SK-N-MC (cell line): Measurements from ENCODE around the gene TMEM131.
"Not testable (repeated sequence)": the region's sequence is repeated elsewhere in the genome, so short reads cannot be mapped to it uniquely, and the experiment has no call there.

Experiments
- DNase-seq: peaks from one replicate; pipeline ENCODE4 v3.0.0-alpha.2; 2011; ENCODE audit warnings: low read depth, low spot score
- H3K27ac ChIP-seq: fragments of 200-600 bp; sonication (generic); 2 replicates; pipeline ENCODE4 v1.5.1; 2016; ENCODE audit warnings: mixed run types
- H3K36me3 ChIP-seq: fragments of 200-600 bp; sonication (generic); 2 replicates; pipeline ENCODE4 v1.6.1; 2017; ENCODE audit warnings: antibody characterized with exemption, low read length, mixed read lengths; ENCODE audit not compliant: insufficient read depth
- H3K4me3 ChIP-seq: fragments of 200-600 bp; sonication (generic); 2 replicates; pipeline ENCODE4 v1.5.1; 2016
- H3K9ac ChIP-seq: fragments of 200-600 bp; sonication (generic); 2 replicates; pipeline ENCODE4 v1.8.0; 2017; ENCODE audit warnings: mixed run types, mixed read lengths; ENCODE audit not compliant: insufficient read length
- H3K9me3 ChIP-seq: fragments of 200-600 bp; sonication (generic); 2 replicates; pipeline ENCODE4 v1.6.1; 2017; ENCODE audit warnings: low read depth, mild to moderate bottlenecking, antibody characterized with exemption, low read length, moderate library complexity, mixed read lengths
- EZH2 ChIP-seq: fragments of 200-600 bp; sonication (generic); IDR thresholded peaks from one replicate; pipeline ENCODE4 v1.6.1; 2017; ENCODE audit warnings: antibody characterized with exemption
- FOXP2 ChIP-seq: optimal IDR thresholded peaks from 2 replicates; pipeline ENCODE3; 2011; ENCODE audit warnings: mild to moderate bottlenecking, moderate library complexity; ENCODE audit not compliant: insufficient read depth; ENCODE audit errors: extremely low read length, control extremely low read depth
- POLR2AphosphoS5 ChIP-seq: IDR thresholded peaks from 2 replicates; pipeline ENCODE4 v1.6.1; 2012; ENCODE audit warnings: mild to moderate bottlenecking, low read depth, low read length, borderline replicate concordance

TMEM131 gene

GRCh38 chr2:97958184-97958583, 37.6 kb downstream of the TMEM131 start:
- Histone ChIP-seq H3K27ac (no peak overlapping the region), H3K9ac (no peak overlapping the region), H3K9me3 (no peaks in the 10 kb centered on the region), H3K4me3 (no peak overlapping the region), H3K36me3 (no peaks in the 10 kb centered on the region)
- TF ChIP-seq FOXP2 = no peak
- TF ChIP-seq POLR2AphosphoS5 = no peak
- no peak for DNase-seq

- no peaks in the 10 kb centered on the region for H3K9me3 ChIP-seq
- TF ChIP-seq EZH2 (no peak), POLR2AphosphoS5 (no peak), FOXP2 (no peak)
- H3K27ac ChIP-seq = no peak overlapping the region
- H3K4me3 ChIP-seq = no peak overlapping the region
- no peak for DNase-seq
- H3K9ac ChIP-seq = no peak overlapping the region
- no peaks in the 10 kb centered on the region for H3K36me3 ChIP-seq
These were observed 38.1 kb downstream of the TMEM131 start for GRCh38 chr2:97957432-97958183.

GRCh38 chr2:97956753-97957152, 39.0 kb downstream of the TMEM131 start:
- not testable (repeated sequence) for H3K9ac ChIP-seq, H3K4me3 ChIP-seq

GRCh38 chr2:97953853-97954252, 41.9 kb downstream of the TMEM131 start:
- Histone ChIP-seq H3K9ac (no peak overlapping the region), H3K36me3 (no peaks in the 10 kb centered on the region), H3K9me3 (no peaks in the 10 kb centered on the region), H3K27ac (no peak overlapping the region), H3K4me3 (no peak overlapping the region)
- TF ChIP-seq EZH2 (no peak), FOXP2 (no peak), POLR2AphosphoS5 (no peak)
- DNase-seq = no peak

More at GRCh38 chr2:97956753-97957152, 39.0 kb downstream of the TMEM131 start:
- not testable (repeated sequence) for DNase-seq, H3K9me3 ChIP-seq, H3K27ac ChIP-seq, H3K36me3 ChIP-seq

- no peaks in the 10 kb centered on the region for H3K36me3 ChIP-seq
- H3K27ac ChIP-seq = no peak overlapping the region
- DNase-seq = no peak
- no peak overlapping the region for H3K9ac ChIP-seq
- H3K4me3 ChIP-seq = no peak overlapping the region
- no peaks in the 10 kb centered on the region for H3K9me3 ChIP-seq
- TF ChIP-seq FOXP2 (no peak), POLR2AphosphoS5 (no peak), EZH2 (no peak)
These were observed 43.4 kb downstream of the TMEM131 start for GRCh38 chr2:97952357-97952756.

- DNase-seq = no peak
- Histone ChIP-seq H3K36me3 (no peaks in the 10 kb centered on the region), H3K27ac (no peak overlapping the region), H3K4me3 (no peak overlapping the region), H3K9ac (no peak overlapping the region), H3K9me3 (no peaks in the 10 kb centered on the region)
- TF ChIP-seq EZH2 = no peak
- TF ChIP-seq FOXP2 = no peak
- no peak for TF ChIP-seq POLR2AphosphoS5
These were observed 44.5 kb downstream of the TMEM131 start for GRCh38 chr2:97951155-97951680.

- DNase-seq = no peak
- H3K9ac ChIP-seq = no peak overlapping the region
- no peaks in the 10 kb centered on the region for H3K9me3 ChIP-seq
- H3K27ac ChIP-seq = no peak overlapping the region
- TF ChIP-seq FOXP2 = no peak
- no peak for TF ChIP-seq EZH2
- no peak for TF ChIP-seq POLR2AphosphoS5
- no peaks in the 10 kb centered on the region for H3K36me3 ChIP-seq
- no peak overlapping the region for H3K4me3 ChIP-seq
These were observed 45.2 kb downstream of the TMEM131 start for GRCh38 chr2:97950329-97951154.

- no peak overlapping the region for H3K4me3 ChIP-seq
- TF ChIP-seq EZH2 (no peak), FOXP2 (no peak), POLR2AphosphoS5 (no peak)
- no peaks in the 10 kb centered on the region for H3K9me3 ChIP-seq
- no peak overlapping the region for H3K9ac ChIP-seq
- no peak overlapping the region for H3K27ac ChIP-seq
- H3K36me3 ChIP-seq = no peaks in the 10 kb centered on the region
- DNase-seq = no peak
These were observed 46.8 kb downstream of the TMEM131 start for GRCh38 chr2:97948926-97949325.

- no peak for DNase-seq
- TF ChIP-seq FOXP2 (no peak), POLR2AphosphoS5 (no peak), EZH2 (no peak)
- H3K4me3 ChIP-seq = no peak overlapping the region
- H3K27ac ChIP-seq = no peak overlapping the region
- no peaks in the 10 kb centered on the region for H3K9me3 ChIP-seq
- H3K9ac ChIP-seq = no peak overlapping the region
- H3K36me3 ChIP-seq = no peaks in the 10 kb centered on the region
These were observed 50.0 kb downstream of the TMEM131 start for GRCh38 chr2:97945791-97946190.
